Left ventricle myocardium inferior (tissue), 1 donor: ENCODE results near the gene MTTP. TPM values are rescaled to one million over a fixed set of nuclear protein-coding genes. Genes with fewer than 3 reads are reported as not detected.

ENCODE experiments used
- DNase-seq: peaks from one replicate; pipeline ENCODE4 v3.0.0-alpha.2; 2020
- H3K27ac ChIP-seq: fragments of 200-600 bp; replicated peaks from 2 replicates; pipeline ENCODE4 v1.8.0; 2021
- H3K27me3 ChIP-seq: fragments of 200-600 bp; 2 replicates; pipeline ENCODE4 v1.8.0; 2021; ENCODE audit warnings: low read depth
- H3K36me3 ChIP-seq: fragments of 200-600 bp; 2 replicates; pipeline ENCODE4 v1.8.0; 2021
- H3K4me1 ChIP-seq: fragments of 200-600 bp; 2 replicates; pipeline ENCODE4 v1.8.0; 2021
- H3K4me3 ChIP-seq: fragments of 200-600 bp; 2 replicates; pipeline ENCODE4 v1.8.0; 2021; ENCODE audit warnings: mild to moderate bottlenecking, moderate library complexity
- H3K9me3 ChIP-seq: fragments of 200-600 bp; replicated peaks from 2 replicates; pipeline ENCODE4 v1.8.0; 2021
- CTCF ChIP-seq: fragments of 200-600 bp; IDR thresholded peaks from 2 replicates; pipeline ENCODE4 v1.8.0; 2021; ENCODE audit warnings: antibody characterized with exemption, mild to moderate bottlenecking, borderline replicate concordance
- intact Hi-C: fragments of 100-400 bp; cut with micrococcal nuclease; formaldehyde crosslinking; loops from one replicate; pipeline ENCODE4 v1.11.0; 2022
- total RNA-seq: library from RNA; stranded (reverse); fragmentation: NEBNext Ultra II Directional; extraction: Animal tissue kit (Norgen Biotek cat#: 25700); gene quantifications from one replicate; pipeline ENCODE4 v1.2.1, GENCODE V29; 2021
- donor health status: DM: no; HTN: yes; CAD: no; lungs with severe emphysema.

MTTP gene
- total RNA-seq, 1 donor from 2014 or later: 3.7 TPM

- no peak for TF ChIP-seq CTCF
- Histone ChIP-seq H3K27me3 (no peaks in the 10 kb centered on the region), H3K27ac (no peak overlapping the region), H3K4me3 (no peak overlapping the region), H3K36me3 (no peaks in the 10 kb centered on the region), H3K9me3 (no peaks in the 10 kb centered on the region), H3K4me1 (peaks cover 11% of the 10 kb centered on the region)
- DNase-seq: no peak
- intact Hi-C loops: no loop called here
Measured at GRCh38 chr4:99622341-99622740, 47.7 kb downstream of the MTTP start.

GRCh38 chr4:99624141-99624719 is 49.6 kb downstream of the MTTP start:
- H3K36me3 ChIP-seq: no peaks in the 10 kb centered on the region
- H3K27ac ChIP-seq: peak overlapping the region; percentile 20
- intact Hi-C loops: no loop called here
- H3K27me3 ChIP-seq: no peaks in the 10 kb centered on the region
- H3K4me3 ChIP-seq: no peak overlapping the region
- no peaks in the 10 kb centered on the region for H3K9me3 ChIP-seq
- H3K4me1 ChIP-seq: peaks cover 11% of the 10 kb centered on the region
- no peak for TF ChIP-seq CTCF
- no peak for DNase-seq

GRCh38 chr4:99625369-99625768 is 50.7 kb downstream of the MTTP start:
- no peak for TF ChIP-seq CTCF
- H3K36me3 ChIP-seq: no peaks in the 10 kb centered on the region
- no peak for DNase-seq
- no peaks in the 10 kb centered on the region for H3K9me3 ChIP-seq
- no peaks in the 10 kb centered on the region for H3K27me3 ChIP-seq
- H3K4me3 ChIP-seq: no peak overlapping the region
- no peak overlapping the region for H3K27ac ChIP-seq
- intact Hi-C loops: no loop called here
- peaks cover 11% of the 10 kb centered on the region for H3K4me1 ChIP-seq

GRCh38 chr4:99628040-99628439 is 53.4 kb downstream of the MTTP start:
- no peak for TF ChIP-seq CTCF
- no peak for DNase-seq
- Histone ChIP-seq H3K4me1 (peaks cover 11% of the 10 kb centered on the region), H3K9me3 (no peaks in the 10 kb centered on the region), H3K27ac (peak overlapping the region; percentile 30), H3K36me3 (no peaks in the 10 kb centered on the region), H3K4me3 (no peak overlapping the region), H3K27me3 (no peaks in the 10 kb centered on the region)
- intact Hi-C loops: no loop called here

- TF ChIP-seq CTCF: no peak
- H3K27ac ChIP-seq: no peak overlapping the region
- H3K4me3 ChIP-seq: no peak overlapping the region
Measured at GRCh38 chr4:99629962-99630554, 55.4 kb downstream of the MTTP start.

More at GRCh38 chr4:99629962-99630554, 55.4 kb downstream of the MTTP start:
- Histone ChIP-seq H3K4me1 (peaks cover under 1% of the 10 kb centered on the region), H3K27me3 (no peaks in the 10 kb centered on the region), H3K9me3 (no peaks in the 10 kb centered on the region), H3K36me3 (no peaks in the 10 kb centered on the region)
- intact Hi-C loops: no loop called here
- no peak for DNase-seq
